Thyroid gland (tissue), 4 donors: ENCODE measurements around the gene KISS1R.

ENCODE experiments used
- POLR2A ChIP-seq, 2 donors: fragments of 450-650 bp; IDR thresholded peaks; one replicate each; pipeline ENCODE4 v1.6.1; 2017; ENCODE audit warnings: antibody characterized with exemption in 2 of 2, mild to moderate bottlenecking in 2 of 2, moderate library complexity in 1 of 2
- TF ChIP-seq, protein P1 (sequence below), 6 experiments: fragments of 200-600 bp in 3 of 6; fragments of 450-650 bp in 3 of 6; sonication (generic) in 3 of 6; IDR thresholded peaks; one replicate each; pipeline ENCODE4 v1.5.1; 2016 to 2019; ENCODE audit warnings: antibody characterized with exemption in 6 of 6, mild to moderate bottlenecking in 2 of 6, inconsistent platforms in 1 of 6, moderate library complexity in 1 of 6

DNA sequence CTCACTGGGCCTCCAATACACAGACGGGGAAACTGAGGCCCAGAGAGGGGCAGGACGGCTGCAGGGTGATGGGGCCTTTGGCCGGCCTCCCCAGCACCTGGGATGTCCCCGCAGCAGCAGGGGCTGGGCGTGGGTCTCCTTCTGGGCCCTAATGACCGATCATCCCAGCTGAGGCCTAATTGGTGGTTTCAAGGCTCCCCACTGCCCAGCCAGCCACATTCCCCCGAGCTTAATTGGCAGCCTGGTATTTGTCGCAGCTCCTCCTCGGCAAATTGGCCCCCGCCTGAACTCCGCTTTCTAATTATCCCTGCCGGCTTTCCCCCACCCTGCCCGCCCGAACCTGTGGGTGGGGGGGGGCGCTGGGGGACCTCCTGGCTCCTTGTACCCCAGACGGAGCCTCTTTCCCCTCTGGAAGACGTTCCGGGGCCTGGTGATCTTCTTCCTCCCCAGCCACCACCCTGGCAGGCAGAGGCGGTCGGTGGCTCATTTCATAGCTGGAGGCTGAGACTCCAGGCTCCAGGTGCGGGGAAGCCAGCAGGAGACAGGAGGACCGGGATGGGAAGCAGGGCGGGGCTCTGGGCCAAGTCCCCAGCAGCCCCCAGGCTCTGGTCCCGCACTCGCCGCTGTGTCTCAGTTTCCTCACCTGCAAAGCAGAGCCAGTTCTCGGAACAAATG lies 39.8 kb downstream of the KISS1R start:
- TF ChIP-seq, protein P1, sequence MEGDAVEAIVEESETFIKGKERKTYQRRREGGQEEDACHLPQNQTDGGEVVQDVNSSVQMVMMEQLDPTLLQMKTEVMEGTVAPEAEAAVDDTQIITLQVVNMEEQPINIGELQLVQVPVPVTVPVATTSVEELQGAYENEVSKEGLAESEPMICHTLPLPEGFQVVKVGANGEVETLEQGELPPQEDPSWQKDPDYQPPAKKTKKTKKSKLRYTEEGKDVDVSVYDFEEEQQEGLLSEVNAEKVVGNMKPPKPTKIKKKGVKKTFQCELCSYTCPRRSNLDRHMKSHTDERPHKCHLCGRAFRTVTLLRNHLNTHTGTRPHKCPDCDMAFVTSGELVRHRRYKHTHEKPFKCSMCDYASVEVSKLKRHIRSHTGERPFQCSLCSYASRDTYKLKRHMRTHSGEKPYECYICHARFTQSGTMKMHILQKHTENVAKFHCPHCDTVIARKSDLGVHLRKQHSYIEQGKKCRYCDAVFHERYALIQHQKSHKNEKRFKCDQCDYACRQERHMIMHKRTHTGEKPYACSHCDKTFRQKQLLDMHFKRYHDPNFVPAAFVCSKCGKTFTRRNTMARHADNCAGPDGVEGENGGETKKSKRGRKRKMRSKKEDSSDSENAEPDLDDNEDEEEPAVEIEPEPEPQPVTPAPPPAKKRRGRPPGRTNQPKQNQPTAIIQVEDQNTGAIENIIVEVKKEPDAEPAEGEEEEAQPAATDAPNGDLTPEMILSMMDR (IDR thresholded peaks at IDR 0.05): no peak
- TF ChIP-seq POLR2A (IDR thresholded peaks at IDR 0.05): no peak
